Left cardiac atrium (tissue), 4 donors: ENCODE measurements around the gene TMEM202. TPM values are rescaled to one million over a fixed set of nuclear protein-coding genes. Genes with fewer than 3 reads are reported as not detected.
"Not testable (repeated sequence)": the region's sequence is repeated elsewhere in the genome, so short reads cannot be mapped to it uniquely, and the experiment has no call there.

Experiments used
- ATAC-seq, 2 donors: fragments of 200-7000 bp; cut with Tn5 transposase; one replicate each; pipeline ENCODE4 v1.9.1; 2020; ENCODE audit warnings: mild to moderate bottlenecking in 2 of 2, moderate library complexity in 2 of 2
- DNase-seq: peaks from one replicate; pipeline ENCODE4 v3.0.0-alpha.2; 2020
- intact Hi-C, 2 donors: fragments of 100-400 bp; cut with DNase I; formaldehyde crosslinking; loops; one replicate each; pipeline versions ENCODE4 v1.14.1 to v1.15.1; 2022 to 2023
- long read RNA-seq: library from polyadenylated mRNA; unstranded; transcript quantifications from one replicate; pipeline ENCODE4 v2.0.0, GENCODE V29; 2021
- total RNA-seq, 2 donors: library from RNA; stranded (reverse); fragmentation: NEBNext Ultra II Directional; extraction: Animal tissue kit (Norgen Biotek cat#: 25700); gene quantifications; one replicate each; pipeline ENCODE4 v1.2.1, GENCODE V29; 2021
- donor health status: DM: no; HTN: yes; CAD: no.
- donor health status: DM: no; HTN: yes; CAD: no; lungs with severe emphysema.
- donor health status: DM: yes; HTN: yes; CAD: no.
- donor health status: Dilated cardiomyopathy.

Gene TMEM202, protein sequence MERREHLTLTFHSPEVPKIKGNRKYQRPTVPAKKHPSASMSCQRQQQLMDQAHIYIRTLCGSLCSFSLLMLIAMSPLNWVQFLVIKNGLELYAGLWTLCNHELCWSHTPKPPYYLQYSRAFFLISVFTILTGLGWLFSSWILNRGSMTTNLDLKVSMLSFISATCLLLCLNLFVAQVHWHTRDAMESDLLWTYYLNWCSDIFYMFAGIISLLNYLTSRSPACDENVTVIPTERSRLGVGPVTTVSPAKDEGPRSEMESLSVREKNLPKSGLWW
- not detected for total RNA-seq
- long read RNA-seq, result 0 reads

DNA sequence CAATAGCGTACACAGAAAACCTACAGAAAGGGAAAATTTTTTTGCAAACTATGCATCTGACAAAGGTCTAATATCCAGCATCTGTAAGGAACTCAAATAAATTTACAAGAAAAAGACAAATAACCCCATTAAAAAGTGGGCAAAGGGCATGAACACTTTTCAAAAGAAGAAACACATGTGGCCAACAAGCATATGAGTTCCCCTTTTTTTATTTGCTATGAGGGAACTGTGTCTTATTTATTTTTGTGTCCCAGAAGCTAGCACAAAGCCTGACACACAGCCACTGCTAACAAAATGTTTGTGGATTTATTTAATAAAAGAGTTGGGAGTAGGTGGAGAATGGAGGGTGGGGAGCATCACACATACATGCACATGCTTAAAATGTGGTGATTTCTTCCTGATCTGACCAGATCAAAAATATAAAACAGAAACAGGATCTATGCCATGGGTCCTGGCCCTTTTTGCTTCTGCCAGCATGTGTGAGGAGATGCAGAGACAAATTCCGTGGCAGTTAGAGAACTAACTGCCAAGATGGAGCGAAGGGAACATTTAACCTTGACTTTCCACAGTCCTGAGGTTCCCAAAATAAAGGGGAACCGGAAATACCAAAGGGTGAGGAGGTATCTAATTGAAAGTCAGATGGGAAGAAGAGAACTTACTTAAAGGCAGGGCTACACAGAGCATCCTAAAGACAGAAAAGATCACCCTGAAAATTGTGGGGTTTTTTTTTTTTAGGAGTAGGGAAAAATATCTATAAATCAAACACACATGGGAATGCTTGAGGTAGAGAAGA, at the start of gene TMEM202:
Gene TMEM202, plus strand, starts transcription at position 510 of the 793 bp plus-strand sequence. Its CDS starts 22 bp downstream, at position 532.
- DNase-seq (no peak), ATAC-seq (no peak)
- intact Hi-C loops, result no loop called here

DNA sequence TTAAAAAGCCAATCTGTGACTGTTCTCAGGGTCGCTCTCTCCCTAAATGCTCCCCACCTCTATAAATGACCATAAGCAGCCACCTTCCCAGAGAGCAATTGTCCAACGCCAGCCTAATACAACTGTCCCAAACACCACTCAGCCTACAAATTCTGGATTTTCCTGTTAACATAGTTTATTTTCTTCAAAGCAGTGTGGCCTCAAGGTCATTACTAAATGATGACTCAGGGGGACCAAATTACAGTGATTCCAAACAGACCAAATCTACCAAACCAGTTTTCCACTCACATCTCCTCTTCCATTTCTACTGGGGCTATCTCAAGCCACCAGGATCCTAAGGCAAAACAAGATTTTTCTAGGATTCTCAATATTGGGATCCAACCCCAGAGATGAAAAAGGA, 44.8 kb upstream of the TMEM202 start:
- DNase-seq (no peak), ATAC-seq (no peak)
- intact Hi-C loops, result no loop called here

DNA sequence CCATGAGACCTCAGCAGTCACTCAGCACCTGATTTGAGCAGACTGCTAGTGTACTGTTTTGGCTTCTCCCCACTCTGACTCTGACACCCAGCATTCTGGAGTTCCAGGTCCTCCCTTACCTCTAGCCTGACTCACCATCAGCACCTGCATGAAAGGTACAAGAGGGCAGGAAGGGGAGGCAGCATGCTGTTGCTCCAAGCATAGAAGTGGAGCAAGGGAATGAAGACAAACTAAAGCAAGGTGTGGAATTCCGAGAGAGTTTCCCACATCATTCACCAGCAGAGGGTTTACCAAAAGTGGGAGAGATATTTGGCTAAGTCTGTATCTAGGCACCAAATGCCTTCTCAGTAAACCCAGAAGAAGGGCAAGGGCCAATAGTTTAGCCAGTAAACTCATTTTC, 43.6 kb upstream of the TMEM202 start:
- ATAC-seq (no peak), DNase-seq (no peak)
- intact Hi-C loops, result no loop called here

DNA sequence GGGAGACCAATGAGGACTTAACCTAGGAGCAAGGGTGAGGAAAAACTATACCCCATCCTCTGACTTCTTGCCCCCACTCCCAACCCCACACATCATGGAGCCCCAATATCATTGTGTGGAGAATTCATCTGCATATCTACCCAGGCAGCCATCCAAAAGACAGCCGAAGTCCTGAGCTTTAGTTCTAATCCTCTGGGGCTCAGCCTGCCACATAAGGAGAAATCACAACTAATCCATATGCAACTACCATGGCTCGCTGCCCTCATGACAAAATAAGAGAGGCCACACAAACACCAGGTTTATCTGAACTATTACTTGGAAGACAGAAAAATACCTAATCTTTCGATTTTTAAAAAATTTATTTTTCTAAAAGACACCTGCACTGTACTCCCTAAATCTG, 40.0 kb upstream of the TMEM202 start:
- ATAC-seq (no peak), DNase-seq (no peak)
- intact Hi-C loops, result no loop called here

DNA sequence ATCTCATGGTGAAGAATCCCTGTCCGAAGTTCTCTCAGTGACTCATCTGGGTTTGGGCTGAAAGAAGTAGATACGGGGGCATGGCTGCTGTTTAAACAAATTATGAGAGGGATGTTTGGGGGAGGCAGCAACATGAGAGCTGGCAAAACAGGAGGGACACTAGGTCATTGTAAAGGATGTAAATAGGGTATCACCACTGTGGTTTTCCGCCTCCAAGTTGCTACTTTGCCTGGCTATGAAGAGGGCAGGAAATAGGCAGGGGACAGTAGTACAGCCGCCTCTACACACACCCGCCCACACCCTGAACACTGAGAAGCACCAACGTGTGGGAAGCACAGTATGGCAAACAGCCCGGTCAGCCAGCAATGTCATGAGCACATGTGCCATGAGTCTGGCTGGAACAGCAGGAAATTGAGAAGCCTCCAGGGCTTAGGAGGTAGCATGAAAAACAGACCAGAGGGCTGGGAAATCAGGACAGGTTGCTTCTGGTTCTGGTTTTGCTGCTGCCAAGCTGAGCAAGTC, 39.4 kb upstream of the TMEM202 start:
- ATAC-seq, result peak; percentile 82 to 89
- DNase-seq, result peak; percentile 60

DNA sequence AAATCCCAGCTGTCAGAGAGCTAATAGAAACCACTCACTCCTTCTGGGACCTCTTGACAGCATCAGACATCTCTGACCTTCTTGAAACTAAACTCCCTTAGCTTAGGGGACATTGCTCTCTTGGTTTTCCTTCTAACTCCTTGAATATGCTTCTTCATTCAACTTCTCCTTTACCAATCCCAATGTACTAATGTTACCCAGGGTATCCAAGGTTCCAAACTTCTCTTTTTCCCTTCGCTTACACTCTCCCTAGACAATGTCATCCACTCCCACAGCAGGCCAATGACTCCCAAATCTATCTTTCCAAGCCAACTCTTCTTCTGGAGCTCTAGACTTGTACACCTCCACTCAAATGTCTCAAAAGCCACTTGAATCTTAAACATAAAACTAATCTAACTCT, 36.9 kb upstream of the TMEM202 start:
- no peak for ATAC-seq
- intact Hi-C loops, result no loop called here
- no peak for DNase-seq

More for the DNA sequence above, 39.4 kb upstream of the TMEM202 start:
- intact Hi-C loops, result no loop called here

DNA sequence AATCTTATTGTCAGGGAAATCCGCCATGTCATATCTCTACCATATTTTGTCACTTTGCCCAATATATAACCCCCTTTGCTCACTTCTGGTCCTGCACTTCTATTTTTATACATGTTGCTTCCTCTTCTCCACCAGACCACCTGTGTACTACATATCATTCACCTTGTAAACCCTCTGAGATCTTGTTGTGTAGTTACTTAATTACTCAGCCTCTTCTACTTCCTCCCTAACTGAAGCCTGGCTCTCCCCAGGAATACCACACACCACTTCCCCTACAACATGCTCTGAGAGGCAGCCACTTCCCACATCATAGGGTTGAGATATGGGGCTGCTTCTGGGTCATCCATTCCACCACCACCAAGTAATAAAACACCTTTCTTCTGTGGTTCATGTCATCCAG, 32.3 kb upstream of the TMEM202 start:
- intact Hi-C loops, result no loop called here
- DNase-seq, result no peak
- peak in 1 of 2 donors; percentile 40 for ATAC-seq

DNA sequence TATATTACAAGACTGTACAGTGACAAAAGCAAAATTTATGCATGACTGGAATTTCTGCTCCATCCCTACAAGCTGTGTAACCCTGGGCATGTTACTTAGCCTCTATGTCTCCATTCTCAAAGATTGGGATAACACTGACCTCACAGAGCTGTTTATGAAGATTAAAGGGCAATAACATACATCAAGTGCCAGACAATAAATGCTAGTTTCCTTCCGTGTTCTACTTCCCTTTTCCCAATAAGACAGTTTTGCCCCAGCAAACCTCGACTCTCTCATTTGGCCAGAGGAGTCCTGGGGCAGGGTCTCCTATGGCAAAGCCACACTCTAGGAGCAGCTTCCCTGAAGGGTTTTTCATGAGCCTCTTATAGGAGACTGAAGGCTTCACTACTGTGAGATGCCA, 29.8 kb upstream of the TMEM202 start:
- intact Hi-C loops, result no loop called here
- ATAC-seq, result peak in 1 of 2 donors; percentile 33
- no peak for DNase-seq

DNA sequence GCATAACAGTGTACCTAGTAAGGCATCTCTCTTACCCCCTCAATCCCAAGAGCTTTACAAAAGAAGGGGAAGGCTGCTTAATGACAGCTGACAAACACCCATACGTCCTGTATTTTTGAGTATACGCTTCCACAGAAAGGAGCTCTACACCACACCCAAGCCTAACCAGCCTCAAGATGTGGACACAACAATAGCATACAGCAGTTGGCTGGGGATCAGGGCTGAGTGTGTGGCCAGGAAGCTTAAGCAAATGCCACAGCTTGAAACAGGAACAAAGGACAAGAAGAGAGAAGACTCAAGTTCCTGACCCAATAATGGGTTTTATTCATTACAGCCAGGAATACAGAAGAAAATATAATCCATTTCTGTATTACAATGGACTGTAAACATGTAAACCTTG, 29.2 kb upstream of the TMEM202 start:
- intact Hi-C loops, result no loop called here
- peak; percentile 47 to 86 for ATAC-seq
- DNase-seq, result peak; percentile 36

DNA sequence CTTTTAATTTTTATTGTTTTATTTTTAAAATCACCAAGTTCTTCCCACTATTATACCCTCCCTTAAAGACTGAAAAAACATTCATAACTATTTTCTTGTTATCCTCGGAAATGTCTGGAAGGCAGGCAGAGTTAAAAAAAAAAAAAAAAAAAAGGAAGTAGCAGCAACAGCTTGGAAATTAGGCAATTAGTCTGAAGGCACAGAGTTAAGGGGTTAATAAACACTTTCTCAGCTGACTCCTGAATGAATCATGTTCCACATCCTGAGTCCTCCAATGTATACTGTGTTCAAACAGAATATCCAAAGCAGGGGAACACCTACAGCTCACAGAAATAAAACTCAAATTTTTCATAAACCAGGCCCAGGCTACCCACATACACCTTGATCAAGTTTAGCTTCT, 28.1 kb upstream of the TMEM202 start:
- ATAC-seq (peak in 1 of 2 donors; percentile 61), DNase-seq (no peak)
- intact Hi-C loops, result loop anchor here in 1 of 2 donors (10.0 kb wide), 1 partner anchor 105 kb away; the partner anchor contains the start of gene ARIH1

DNA sequence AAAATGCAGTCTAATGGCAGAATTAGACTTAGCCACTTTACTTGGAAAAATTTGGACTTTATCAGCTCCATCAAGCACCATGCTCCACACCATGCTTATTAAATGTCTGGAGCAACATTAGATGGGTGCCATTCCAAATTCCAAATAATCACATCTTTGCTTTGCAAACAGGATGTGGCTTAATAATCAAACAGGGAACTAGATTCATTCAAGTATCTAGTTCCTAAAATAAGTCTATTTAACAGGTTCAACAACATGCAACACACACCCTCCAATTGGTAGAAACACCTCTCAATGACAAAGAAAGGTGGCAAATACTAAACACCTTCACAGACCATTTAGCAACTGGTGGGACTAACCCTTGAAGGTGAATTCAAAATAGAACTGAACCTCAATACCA, 25.7 kb upstream of the TMEM202 start:
- DNase-seq (no peak), ATAC-seq (no peak)
- intact Hi-C loops, result loop anchor here in 1 of 2 donors (10.0 kb wide), 1 partner anchor 102 kb away; the partner anchor contains the start of gene ARIH1

DNA sequence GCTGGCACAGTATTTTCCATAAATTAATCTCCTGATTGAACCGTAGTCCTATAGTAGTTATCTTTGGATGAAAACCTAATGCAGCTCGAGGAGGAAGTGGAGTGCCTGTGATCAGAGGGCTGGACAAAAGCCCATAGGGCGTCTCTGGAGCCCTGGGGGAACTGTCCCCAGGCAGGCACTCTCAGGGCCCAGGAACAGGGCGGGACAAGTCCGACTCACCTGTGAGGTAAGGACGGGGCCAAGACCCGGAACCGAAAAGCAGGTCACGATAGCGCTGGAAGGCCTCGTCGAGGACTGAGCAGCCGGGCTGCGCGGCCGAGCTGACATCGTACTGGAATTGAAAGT, 22.6 kb upstream of the TMEM202 start:
- DNase-seq, result no peak
- intact Hi-C loops, result loop anchor here in 1 of 2 donors (10.0 kb wide), 1 partner anchor 99 kb away; the partner anchor contains the start of gene ARIH1

DNA sequence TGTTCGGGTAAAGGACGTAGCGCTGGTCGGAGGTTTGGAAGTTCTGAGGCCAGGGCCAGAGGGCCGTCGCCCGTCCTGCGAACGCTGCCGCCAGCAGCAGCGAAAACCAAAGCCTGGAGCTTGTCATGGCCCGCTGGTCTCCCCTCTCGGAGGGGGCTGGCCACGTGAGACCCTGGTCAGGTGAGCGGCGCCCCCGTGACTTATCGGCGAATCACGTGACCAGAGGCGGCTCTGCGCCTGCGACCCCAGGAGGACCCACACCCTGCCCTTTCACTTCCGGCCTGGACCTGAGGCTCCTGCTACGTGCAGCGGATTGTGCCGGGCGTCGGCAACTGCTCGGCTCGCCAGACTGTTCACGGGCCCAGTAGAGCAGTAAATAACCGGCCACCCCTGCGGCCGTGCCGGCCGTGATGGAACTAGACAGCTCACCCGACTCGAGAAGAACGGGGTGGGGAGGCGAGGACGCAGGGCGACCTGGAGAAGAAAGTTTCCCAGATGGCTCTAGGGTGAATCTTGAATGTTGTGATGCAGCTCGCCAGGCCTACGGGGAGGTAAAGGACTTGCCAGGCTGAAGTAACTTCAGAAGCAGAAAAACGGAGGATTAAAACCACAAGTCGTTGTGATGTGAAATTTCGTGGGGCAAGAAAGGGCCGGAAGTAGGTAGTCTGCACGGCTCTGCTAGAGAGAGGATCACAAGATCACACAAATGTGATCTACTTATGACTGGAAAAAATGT, 22.1 kb upstream of the TMEM202 start, which contains the start of gene HEXA:
Gene HEXA, minus strand, starts transcription at position 169 of the 736 bp plus-strand sequence. Its CDS starts 42 bp downstream, at position 127.
- peak; percentile 98 for DNase-seq
- ATAC-seq, result peak; percentile 98
- intact Hi-C loops, result loop anchor here in 1 of 2 donors (10.0 kb wide), 1 partner anchor 99 kb away; the partner anchor contains the start of gene ARIH1

More for the DNA sequence above, 22.6 kb upstream of the TMEM202 start:
- peak; percentile 45 to 67 for ATAC-seq

DNA sequence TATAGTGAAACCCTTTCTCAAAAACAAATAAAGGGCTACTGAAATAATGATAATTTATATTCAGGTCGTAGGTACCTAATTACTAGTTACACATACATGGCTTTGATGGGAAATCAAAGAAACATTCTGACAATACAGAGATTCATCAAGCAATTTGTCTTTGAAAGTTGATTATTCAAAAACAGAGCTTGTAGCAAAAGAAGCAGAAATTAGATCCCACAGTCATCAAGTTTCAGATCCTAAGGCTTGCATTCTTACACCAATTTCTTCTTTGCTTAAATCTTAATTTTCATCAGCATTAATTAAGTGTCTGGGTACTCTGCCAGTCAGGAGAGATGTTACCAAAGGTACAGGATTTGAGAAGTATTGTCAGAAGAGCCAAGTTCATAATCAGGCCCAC, 20.8 kb upstream of the TMEM202 start:
- intact Hi-C loops, result loop anchor here in 1 of 2 donors (10.0 kb wide), 1 partner anchor 97 kb away; the partner anchor contains the start of gene ARIH1
- ATAC-seq (no peak), DNase-seq (no peak)

DNA sequence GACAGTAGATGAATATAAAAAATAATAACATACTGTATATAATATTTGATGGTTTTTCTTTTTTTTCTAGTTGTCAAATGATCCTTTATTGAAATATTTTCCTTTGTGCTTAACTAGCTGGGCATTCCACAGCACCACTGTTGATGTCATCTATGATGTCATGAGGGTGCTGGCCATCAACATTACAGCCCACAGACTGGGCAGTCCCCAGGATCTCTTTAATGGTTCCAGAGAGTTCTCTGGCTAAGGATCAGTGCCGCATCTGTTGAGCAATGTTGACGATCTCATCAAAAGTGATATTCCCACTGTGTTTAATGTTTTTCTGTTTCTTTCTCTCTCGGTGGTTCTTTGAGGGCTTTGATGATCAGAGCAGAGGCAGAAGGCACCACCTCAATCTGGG, 19.0 kb upstream of the TMEM202 start:
- DNase-seq, ATAC-seq: not testable (repeated sequence)
- intact Hi-C loops, result loop anchor here in 1 of 2 donors (10.0 kb wide), 1 partner anchor 96 kb away; the partner anchor contains the start of gene ARIH1

DNA sequence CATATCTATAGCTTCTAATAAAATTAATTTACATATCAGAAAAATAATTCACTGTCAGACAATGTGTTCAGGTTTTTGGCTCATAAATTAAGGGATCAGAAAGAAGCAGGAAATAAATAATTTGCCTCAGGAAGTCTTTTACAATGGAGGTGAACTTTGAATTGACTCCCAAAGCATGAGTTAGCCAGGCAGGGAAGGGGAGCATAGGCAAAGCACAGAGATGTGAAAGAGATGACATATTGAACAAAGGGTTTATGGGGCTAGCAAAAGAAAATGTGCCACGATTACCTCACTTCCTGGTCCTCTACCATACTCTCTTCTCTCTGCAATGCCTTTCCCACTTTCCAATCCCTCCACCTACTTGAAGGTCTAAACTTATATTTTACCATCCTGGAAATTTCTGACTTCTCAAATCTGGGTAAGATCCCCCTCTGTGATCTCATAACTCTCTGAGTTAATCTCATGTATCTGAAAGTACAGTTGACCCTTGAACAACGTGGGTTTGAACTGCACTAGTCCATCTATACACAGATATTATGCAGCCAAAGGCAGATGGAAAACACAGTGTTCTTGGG, 18.2 kb upstream of the TMEM202 start:
- DNase-seq (no peak), ATAC-seq (no peak)
- intact Hi-C loops, result loop anchor here in 1 of 2 donors (10.0 kb wide), 1 partner anchor 95 kb away; the partner anchor contains the start of gene ARIH1

DNA sequence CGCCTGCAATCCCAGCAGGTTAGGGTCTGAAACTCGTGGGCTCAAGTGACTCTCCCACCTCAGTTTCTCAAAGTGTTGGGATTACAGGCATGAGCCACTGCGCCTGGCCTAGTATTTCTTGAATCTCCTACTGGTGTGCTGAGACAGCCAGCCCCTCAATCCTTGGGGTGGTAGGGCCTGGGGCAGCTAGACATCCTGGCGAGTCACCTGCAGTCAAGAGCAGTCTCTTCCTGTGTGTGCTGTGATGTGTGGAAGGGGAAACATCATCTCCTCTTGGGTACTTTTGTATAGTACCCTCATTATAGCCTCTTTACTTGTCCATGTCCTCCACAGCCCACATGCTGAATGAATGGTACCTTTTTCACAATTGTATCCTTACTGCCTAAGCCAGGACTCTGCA, 17.4 kb upstream of the TMEM202 start:
- ATAC-seq (no peak), DNase-seq (no peak)
- intact Hi-C loops, result no loop called here

DNA sequence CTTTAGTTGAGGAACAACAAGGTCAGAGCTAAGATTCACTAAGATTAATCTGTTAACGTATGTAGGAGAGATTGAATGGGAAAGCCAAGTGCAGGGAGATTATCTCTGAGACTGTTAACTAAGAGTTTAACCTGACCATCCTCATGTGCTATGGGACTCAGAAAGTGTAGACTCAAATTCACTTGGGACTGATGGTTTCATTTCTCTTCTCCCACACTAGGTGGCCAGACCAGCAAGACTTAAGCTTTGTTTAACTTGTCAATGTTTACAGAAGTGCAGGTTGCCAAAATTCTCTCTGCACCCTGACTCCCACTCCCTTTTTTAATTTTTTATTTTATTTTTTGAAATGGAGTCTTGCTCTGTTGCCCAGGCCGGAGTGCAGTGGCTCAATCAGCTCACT, 16.0 kb upstream of the TMEM202 start:
- DNase-seq, result no peak
- intact Hi-C loops, result no loop called here
- no peak for ATAC-seq

DNA sequence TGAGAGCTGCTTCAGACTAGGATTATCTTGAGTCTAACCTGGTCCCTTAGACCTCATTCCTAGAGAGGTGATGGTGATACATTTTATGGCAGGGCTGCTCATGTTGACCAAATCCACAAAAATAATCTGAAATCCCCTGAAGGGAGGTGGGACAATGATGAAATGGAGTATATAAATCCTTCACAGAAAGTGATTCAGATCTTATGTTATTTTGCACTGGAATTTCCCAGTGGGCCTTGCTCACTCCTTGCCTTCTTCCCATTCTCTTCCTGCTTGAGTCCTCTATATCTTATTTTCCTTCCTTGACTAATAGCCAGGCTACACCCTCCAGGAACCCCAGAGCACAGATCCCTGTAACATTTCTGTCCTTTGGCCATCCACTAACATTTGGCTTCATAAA, 10.4 kb upstream of the TMEM202 start:
- intact Hi-C loops, result no loop called here
- ATAC-seq, result no peak
- no peak for DNase-seq
